ENCODE results near the gene RNF144A.
"Not testable (repeated sequence)": the region's sequence is repeated elsewhere in the genome, so short reads cannot be mapped to it uniquely, and the experiment has no call there.

RNF144A gene

DNA sequence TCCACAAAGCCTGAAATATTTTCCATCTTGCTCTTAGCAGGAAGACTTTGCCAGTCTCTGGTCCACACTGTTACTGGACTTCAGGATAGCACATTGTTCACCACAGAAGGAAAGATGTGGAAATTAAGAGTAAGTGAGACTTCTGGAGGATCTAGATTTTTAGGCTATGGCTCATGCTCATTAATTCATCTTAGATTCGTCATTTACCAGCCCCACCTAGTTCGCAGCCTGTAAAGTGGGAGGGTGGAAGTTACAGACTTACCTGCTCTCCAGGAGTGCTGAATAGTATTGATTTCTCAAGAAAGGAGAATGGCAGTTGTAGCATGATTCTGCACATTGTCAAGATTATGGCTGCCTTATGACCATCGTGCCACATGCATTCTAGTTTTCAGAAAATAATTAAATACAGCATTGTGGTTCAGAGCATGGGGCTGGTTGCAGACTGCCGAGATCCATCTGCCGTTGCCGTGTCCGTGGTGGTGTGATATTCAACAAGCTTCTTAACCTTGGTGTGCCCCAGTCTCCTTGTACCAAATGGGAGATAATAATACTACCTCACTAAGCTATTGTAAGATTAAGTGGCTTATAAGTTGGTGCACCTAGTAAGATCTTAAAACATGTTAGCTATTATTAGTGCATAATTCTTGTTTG lies 56.8 kb downstream of the RNF144A start:
- no peak for DNase-seq

DNA sequence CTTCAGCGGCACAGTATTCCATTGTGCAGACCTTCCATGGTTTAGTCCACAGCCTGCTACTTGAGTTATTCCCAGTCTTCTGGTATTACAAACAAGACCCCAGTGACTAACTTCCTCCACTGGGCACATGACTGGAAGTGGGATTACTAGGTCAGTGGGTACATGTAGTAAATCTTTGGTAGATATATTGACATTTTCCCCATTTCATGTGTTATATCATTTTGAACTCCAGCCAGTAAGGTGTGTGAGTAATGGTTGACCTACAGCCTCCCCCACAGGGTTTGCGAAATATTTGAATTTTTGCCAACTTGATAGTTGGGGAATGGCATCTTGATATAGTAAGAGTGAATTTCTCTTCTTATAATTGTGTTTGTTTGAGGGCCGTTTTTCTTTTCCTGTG lies 58.8 kb downstream of the RNF144A start:
- DNase-seq: no peak

DNA sequence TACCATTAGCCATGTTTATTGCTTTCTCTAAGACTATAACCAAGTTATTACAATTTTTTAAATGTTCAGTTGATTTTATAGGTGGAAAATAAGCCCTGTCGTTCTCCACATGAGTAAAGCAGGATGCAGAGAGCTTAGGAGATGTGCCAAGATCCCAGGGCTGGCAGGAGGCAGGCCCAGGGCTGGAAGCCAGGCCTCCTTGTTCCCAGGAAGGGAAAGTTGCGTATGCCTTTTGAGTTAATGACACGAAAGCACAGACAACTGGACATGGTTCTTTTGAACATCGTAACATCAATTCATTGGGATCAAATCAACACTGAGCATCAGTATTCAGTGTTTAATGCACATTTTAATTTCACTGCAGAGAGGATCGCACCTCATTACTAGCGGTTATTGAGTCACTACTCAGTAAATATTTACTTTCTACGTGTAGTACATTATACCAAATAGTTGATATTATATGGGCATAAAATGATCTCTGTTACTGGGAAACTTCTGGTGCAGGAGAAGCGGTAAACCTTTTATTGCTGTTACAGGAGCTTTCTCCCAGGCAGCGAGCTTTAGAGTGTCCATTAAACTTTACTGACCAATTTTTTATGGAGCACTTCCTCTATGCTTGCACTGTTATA lies 60.0 kb downstream of the RNF144A start:
- DNase-seq: no peak

DNA sequence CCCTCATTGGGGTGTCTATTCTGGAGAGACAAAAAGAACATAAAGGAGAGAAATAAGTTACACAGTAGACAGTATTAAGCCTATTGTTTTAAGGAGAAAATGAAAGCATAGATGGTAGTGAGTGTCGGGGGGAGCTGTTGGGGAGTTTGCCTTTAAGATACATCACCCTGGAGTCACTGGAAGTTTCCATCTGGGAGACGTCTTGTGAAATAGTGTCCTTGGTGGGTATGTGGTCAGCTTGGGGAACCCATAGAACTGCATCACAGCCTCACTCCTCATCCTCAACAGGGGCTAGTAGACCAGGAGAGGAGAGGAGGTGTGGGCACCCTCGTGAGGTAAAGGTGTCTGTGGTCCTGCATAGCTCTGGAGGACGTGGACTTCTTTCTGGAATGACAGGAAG lies 60.6 kb downstream of the RNF144A start:
- no peak for DNase-seq

DNA sequence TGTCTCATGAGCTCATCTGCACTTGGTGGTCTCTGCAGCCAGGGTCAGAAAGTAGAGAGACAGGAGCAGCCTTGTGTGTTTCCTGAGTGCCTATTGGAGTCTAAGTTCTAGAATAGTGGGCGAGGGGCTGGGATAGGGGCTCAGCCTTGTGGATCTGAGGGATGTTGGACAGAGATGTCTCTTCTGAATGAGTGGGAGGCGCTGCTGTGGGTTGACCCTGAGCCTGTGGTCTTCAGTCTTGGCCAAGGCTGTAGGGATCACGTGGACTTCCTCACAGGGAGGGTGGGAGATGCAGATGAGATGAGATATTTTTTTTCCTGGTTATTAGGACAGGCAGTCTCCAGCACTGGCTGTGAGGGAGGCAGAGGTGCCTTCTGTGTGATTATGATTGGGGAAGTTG lies 61.8 kb downstream of the RNF144A start:
- DNase-seq: no peak

DNA sequence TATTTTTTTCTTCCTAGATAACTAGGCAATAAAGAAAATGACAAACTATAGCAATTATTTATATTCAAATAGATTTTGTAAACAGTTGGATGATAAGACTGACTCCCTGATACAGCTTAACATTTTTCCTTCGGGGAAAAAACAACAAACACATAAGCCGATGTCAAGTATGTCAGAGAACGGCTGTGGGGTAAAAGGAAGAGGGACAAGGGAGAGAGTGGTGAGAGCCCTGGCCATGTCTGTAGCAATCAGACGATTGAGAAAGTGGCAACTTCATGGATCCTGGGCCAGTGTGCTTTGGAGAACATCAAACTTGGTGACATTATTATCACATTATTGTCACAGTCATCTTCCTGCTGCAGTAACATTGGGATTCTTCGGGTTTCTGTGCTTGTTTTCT lies 65.2 kb downstream of the RNF144A start:
- DNase-seq: no peak

DNA sequence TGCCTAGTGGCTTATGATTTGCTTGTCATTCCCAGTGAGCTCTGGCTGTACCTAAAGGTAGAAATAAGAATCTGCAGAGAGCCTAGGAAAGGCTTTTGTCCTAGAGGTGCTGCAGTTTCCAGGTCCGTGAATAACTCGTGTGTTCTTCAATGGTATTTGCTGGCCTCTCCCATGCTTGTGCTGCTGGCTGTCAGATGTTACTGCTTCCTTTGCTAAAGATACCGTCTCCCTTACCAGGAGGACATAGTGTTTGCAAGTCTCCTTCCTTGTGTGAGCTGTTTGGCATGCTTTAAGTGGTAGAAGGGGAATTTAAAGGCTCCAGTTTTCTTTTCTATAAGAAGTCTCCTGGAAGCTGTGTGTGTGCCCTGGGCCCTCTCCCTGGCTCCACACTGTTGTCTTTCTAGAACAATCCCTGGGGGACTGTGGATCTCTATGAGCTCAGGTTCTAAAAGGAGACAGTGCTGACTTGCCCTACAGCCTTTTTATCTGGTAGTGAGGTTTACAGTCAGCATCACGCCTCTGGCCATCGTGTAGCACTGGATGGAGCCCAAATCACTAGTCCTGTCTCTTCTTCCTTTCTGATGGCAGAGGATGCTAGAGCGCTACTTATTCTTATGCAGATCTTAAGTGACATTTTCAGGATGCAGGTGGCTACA lies 65.8 kb downstream of the RNF144A start:
- DNase-seq: no peak

DNA sequence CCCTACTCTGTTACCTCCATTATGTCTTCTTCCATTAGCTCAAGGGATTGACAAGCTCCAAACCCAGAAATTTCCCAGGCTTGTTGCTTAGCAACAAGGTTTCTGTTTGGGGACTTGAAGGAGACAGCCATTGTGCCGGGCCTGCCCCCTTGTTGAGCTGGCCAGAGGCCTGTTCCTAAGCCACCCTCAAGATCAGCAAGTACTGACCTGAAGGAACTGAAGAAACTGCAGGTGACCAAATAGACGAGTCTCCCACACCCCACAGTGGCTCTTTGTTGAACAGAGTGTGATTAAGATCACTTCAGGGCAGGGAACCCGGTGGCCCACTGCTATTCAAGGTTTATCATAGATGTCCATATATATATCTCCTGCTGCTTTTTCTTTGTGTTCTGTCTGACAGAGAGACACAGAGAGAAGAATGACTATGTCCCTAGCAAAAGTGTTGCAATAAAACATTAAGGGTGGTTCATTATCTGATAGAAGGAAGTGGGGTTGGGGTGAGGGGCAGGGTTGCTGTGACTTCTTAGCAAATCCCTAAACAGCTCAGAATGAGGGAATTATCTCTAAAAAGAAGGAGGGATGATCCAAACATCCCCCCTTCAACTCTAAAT lies 69.2 kb downstream of the RNF144A start:
- no peak for DNase-seq

DNA sequence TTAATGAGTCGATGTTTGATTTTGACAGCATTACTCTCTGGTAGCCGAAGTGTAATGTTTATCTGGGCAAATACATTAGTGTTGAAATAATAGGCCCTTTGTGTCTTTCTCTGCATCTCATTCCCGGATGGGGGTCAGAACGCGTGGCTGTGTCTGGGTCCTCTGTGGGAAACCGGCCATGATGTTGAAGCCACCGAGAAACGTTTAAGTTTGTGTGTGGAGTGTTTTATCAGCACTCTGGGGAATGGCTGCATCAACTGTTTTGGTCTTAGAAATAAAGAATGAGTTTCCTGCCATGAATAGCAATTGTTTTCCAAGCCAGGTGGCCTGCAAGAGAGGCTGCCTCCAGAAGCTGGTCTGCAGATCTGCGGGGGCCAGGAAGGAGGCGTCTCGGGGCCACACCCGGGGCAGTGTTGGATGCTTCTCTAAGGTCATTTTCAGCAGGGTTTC lies 69.7 kb downstream of the RNF144A start:
- DNase-seq: no peak

DNA sequence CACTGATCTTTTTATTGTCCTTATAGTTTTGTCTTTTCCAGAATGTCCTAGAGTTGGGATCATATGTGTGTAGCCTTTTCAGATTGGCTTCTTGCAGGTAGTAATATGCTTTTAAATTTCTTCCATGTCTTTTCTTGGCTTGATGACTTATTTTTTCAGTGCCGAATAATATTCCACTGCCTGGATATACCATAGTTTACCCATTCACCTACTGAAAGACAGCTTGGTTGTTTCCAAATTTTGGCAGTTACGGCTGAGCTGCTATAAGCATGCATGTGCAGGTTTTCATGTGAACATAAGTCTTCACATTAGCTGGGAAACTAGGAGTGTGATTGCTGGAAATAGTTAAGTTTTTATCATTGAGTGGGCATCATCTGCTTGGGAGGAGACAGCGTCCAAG lies 73.7 kb downstream of the RNF144A start:
- DNase-seq: no peak

DNA sequence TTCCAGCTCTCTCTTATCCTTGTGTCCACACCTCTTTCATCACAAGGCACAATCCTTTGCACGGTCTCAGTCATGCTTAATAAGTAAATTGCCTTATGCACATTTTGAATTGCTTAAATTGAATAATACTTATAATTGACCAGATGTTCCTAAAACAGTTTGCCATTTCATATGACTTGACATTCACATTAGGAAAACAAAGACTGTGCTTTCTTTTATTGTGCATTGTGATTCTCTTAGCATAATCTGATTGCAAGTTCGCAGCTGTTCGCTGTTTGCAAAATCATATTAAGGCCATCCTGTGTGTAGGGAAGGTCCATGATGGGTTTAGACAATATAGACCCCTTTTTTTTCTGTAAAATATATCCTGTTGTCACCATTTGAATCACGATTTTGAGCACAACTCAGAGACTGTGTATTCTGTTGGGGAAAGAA lies 75.6 kb downstream of the RNF144A start:
- DNase-seq: no peak

DNA sequence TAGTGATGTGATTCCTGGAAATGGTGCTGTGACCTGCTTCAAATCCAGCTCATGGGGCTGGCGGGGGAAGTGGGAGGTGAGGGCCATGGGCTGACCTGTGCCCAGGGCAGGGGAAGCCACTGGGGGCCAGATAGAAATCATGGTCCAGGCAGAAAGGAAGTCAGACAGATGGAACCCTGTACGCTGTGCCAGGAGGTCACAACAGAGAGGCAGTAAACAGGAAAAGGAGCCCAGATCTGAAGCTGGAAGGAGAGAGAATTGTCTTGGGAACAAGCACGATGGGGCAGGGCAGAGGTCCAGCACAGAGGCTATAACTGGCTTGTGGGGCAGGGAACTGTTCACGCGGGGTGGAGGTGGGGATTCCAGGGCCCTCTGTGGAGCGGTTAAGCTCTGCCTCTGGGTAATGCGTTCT lies 76.0 kb downstream of the RNF144A start:
- DNase-seq: no peak

DNA sequence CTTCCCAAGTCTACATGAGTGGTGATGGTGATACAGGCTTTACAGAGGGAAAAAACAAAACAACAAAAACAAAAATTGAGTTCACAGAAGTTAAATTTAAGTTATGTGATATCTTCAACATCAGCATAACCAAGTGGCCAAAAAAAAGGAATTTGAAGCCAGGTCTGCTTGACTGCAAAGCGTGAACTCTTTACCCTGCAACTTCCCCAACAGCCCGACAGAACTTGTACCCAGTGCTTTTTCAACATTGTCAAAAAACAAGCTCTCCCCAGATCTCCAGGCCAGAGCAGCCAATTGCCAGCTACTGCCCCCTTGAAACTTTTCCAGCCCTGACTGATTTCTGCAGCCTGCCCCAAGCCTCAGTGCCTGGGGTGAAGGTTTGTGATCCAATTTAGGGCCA lies 76.7 kb downstream of the RNF144A start:
- no peak for DNase-seq

DNA sequence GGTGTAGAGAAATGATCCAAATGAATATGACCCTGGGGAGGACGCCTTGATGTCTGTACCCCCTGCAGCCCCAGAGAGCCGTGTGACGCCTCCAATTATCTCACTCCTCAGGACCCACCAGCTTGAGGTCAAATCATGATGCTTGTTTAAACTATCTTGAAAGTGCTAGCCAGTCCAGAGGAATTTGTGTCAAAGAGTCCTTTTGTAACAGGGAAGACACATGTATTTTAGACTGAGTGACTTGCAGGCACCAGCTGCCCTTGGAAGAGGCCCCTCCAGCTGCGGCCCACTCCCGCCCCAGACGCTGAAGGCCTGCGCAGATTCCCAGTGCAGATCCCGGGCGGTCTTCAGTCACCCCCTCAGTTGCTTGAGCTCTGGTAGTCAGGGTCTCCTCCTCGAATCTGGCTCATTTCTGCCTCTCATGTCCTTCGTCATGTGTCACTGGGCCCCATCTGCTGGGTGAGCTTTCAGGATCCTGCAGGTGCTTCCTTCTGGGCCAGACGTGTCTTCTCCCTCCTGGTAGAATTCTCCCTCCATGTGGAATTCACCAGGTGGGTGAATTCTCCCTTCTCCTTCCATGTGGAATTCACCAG lies 77.4 kb downstream of the RNF144A start:
- no peak for DNase-seq

DNA sequence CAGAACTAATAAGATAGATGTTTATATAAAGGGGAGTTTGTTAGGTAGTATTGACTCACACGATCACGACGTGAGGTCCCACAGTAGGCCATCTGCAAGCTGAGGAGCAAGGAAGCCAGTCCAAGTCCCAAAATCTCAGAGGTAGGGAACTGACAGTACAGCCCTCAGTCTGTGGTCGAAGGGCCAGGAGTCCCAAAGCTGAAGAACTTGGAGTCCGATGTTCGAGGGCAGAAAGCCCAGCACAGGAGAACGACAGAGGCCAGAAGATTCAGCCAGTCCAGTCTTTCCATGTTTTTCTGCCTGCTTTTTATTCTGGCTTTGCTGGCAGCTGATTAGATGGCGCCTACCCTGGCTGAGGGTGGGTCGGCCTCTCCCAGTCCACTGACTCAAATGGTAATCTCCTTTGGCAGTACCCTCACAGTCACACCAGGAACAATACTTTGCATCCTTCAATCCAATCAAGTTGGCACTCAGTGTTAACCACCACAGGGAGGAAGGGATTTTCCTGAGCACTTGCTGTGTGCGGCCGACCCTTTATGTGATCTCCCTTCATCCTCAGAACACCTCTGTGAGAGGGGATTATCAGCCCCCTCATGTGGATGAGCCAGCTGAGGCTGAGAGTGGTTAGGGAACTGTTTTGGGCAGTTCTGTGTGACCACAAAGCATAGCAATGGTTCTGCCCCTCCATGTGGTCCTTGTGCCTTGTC lies 78.3 kb downstream of the RNF144A start:
- no peak for DNase-seq

DNA sequence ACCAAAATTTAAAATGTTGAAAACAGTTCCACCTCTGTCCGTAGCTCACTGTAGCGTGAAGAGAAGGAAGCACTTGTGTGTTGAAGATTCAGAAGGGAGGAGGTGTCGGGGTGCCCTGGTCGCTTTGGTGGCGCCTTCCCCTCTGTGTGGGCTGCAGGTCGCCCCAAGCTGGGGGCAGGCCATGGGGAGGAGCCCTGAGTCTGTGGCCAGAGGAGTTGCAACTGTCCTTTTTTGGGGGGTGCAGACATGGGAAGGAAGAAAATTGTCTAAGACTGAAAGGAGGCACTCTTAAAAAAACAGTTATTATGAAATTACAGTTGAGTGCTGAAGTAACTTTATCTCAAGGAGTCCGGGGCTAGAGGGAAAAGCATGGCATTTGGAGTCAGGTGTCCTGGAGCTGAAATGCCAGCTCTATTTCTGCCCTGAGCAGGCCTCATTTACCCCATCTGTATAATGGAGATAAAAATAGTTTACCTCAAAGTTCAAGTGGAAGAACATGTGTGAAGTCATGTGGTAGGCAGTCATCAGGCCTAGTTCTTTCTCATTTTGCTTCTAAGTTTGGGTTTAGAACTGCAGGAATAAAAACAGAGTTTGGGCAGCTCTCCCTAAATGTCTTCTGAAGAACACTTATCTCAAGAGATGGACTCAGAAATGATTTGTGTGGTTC lies 82.1 kb downstream of the RNF144A start:
- DNase-seq: no peak

DNA sequence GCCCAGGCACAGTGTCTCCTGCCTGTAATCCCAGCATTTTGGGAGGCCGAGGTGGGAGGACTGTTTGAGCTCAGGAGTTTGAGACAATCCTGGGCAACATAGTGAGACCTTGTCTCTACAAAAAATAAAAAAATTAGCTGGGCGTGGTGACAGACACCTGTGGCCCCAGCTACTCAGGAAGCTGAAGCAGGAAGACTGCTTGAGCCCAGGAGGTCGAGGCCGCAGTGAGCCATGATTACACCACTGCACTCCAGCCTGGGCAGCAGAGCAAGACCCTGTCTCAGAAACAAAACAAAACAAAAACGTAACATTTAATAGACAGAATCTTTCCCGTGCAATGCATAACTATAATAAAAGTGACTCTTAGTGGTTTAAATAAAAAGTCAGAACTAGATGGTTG lies 84.2 kb downstream of the RNF144A start:
- DNase-seq: not testable (repeated sequence)

DNA sequence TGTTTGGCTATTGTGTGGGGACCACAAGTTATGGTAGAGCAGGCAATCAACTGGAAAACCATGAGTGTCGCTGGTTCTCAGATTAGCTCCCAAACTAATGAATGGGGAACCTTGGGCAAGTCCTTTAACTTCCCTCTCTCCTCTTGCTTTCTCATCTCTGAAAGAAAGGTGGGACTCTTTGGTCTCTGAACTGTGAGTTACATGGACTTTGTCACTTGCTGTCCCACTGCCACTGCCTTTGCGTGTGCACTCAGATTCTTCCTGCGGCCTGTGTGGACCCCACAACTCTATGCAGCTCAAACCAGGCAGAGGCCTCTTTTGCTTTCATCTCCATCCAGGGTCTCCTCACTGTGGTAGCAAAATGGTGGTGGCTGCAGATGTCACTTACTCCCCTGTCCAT lies 86.7 kb downstream of the RNF144A start:
- no peak for DNase-seq

DNA sequence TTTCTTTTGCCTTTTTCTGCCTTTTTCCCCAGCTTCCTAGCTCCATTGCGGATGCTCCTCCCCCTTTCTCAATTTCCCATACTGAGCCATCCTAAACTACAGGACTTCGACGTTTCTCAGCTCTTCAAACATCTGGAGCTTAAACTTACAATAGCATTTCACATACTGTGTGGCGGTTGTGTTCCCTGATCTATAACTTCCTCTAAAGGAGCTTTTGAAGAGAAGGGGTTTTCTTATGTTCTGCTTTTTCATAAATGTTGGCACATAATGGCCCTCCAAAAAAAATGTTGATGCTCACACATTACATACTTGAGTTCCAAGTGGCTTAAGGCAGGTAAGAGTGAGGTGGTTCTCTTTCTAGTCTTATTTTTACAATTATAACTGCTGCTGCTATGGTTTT lies 87.4 kb downstream of the RNF144A start:
- no peak for DNase-seq

DNA sequence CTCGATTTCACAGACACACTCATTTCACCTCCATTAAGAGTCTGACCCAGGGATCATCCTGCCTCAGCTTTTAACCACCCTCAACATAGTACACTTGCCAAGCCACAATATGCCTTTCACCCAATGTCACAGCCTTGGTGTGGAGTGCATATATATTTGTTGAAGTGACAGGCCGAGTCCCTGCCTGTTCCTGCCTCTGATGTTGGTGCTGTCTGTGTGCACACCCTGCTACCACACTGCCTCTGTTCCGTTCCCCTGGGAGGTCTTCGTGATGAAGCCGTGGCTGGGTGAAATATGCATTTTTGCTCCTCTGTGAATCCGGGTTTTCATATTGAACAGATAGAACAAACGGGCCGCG lies 90.3 kb downstream of the RNF144A start:
- DNase-seq: no peak

DNA sequence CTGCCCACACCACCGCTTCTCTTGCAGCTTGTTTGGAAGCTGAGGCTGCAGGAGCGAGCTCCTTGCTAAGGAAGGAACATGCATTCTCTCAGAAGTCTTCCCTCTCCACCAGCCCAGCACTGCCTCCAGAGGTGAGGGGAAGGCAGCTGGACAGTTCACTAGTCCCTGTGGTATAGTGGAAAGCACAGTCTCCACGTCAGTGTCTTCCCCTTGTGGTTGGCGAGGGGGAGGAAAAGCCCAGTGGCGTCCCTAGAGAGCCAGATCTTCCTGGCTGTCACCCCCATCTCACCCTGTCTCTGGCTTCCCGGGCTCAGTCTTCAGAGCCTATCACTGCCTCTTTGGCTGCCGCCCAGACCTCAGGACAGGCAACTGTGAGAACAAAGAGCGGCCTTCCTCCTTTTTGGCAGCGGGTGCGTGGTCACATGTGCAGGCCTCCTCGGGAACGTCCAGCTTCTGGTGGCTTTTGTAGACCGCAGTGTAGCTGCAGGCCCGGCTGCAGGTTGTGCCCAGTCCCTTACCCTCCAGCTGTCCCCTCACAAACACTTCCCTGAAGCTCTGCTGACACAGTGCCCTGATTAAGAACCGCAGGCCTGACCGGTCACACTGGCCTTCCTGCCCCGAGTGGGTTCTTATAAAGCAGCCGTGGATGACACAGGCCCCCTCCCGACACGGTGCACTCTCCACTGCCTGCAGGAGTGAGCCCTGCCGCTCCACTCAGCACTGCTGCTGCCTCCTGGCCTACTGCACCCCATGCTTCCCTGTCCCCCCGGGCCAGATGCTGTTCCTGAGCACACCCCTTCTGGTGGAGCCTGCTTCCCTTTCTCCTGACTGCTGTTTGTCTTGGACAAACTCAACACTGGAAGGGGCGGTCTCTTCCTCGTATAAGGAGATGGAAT lies 90.9 kb downstream of the RNF144A start:
- DNase-seq: no peak

Data from T-helper 1 cell (primary cell).